ENCODE data around the gene TTLL10. TPM values are rescaled to one million over a fixed set of nuclear protein-coding genes. Genes with fewer than 3 reads are reported as not detected.

Gene TTLL10
- total RNA-seq, 4 donors from 2014 or later = not detected

DNA sequence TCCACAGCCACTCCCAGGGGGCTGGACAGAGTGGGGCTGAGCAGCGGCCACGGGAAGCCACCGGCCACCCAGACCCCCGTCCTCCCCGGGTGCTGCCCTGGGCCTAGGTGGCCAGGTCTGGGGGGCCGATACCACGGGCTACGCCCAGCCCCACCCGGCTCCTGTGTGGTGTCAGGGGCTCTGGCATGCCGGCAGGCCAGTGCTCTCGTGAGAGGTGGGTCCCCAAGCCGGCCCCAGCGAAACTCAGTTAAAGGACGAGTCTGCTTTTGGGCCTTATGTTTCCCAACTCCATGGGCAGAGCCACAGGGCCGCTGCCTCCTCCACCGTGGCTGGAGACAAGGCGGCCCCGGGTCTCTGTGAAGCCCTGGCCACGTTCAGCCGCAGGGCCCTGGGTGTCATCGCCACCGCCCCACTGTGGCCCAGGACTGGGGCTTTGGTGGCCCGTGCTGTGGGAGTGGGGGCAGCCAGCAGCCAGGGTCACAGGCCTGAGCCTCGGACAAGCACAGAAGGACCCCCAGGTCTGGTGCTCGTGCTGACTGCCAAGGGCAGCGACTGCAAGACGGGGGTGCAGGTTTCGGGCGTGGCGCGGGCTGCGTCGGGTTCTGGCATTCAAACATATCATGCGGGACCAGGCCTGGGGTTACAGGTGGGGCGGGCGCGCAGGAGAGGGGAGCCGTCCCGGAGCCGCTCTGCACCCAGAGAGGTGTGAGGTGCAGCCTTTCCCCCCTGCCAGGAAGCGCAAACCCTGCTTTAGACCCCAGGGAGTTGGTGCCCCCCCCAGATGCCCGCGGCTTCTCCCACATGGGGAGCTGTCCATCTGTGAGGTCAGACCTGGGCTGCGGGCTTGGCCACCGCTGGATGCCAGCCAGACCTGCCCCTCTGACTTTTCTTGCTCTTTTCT, 45.9 kb upstream of the TTLL10 start:
- Histone ChIP-seq H3K4me1 (peaks cover 9% of the 10 kb centered on the region), H3K4me3 (no peak overlapping the region)
- WGBS = no CpG with 5 or more reads among the region's 45 CpGs

GRCh38 chr1:1128454-1129139, 45.1 kb upstream of the TTLL10 start:
- TF ChIP-seq POLR2A (IDR thresholded peaks at IDR 0.05) (no peak), CTCF (IDR thresholded peaks at IDR 0.05) (no peak), POLR2AphosphoS5 (IDR thresholded peaks at IDR 0.05) (no peak), EP300 (IDR thresholded peaks at IDR 0.05) (no peak)
- Histone ChIP-seq H3K27ac (no peak overlapping the region), H3K4me1 (peaks cover 12% of the 10 kb centered on the region), H3K4me3 (no peak overlapping the region), H3K27me3 (no peaks in the 10 kb centered on the region), H3K9me3 (no peaks in the 10 kb centered on the region), H3K36me3 (no peaks in the 10 kb centered on the region)
- WGBS = 88% methylated on average over 15 of the region's 32 CpGs
- no peak for DNase-seq (ENCODE audit: low spot score in 2 of 2)

More for the DNA sequence above, 45.9 kb upstream of the TTLL10 start:
- no peak overlapping the region for H3K27ac ChIP-seq
- no peaks in the 10 kb centered on the region for H3K9me3 ChIP-seq
- no peaks in the 10 kb centered on the region for H3K36me3 ChIP-seq
- no peaks in the 10 kb centered on the region for H3K27me3 ChIP-seq
- no peak for DNase-seq (ENCODE audit: low spot score in 2 of 2)
- TF ChIP-seq POLR2A (IDR thresholded peaks at IDR 0.05) (no peak), EP300 (IDR thresholded peaks at IDR 0.05) (no peak), POLR2AphosphoS5 (IDR thresholded peaks at IDR 0.05) (no peak), CTCF (IDR thresholded peaks at IDR 0.05) (no peak)

DNA sequence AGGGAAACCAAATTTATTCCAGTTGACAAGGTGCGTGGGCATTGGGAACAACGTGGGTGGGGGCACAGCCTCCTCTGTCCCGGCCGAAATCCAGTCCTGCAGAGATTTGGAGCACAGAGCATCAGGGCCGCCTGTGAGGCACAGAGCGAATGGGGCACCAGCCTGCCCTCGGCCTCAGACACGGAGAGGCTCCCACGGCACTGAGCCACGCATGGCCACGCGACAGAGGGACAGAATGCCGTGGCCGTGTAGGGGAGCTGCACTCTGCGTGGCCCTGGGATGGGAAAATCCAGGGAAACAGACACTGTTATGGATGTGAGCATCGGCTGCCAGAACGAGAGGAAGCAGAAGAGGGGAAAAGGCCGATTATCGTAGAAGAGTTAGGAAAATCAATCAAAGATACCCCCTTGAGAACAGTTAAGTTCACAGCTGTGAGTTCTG, 44.3 kb upstream of the TTLL10 start:
- peaks cover 12% of the 10 kb centered on the region for H3K4me1 ChIP-seq
- 75% methylated on average over 19 of the region's 19 CpGs for WGBS
- H3K27ac ChIP-seq = no peak overlapping the region

GRCh38 chr1:1130206-1131120, 43.2 kb upstream of the TTLL10 start:
- TF ChIP-seq CTCF (IDR thresholded peaks at IDR 0.05) (no peak), POLR2AphosphoS5 (IDR thresholded peaks at IDR 0.05) (no peak), EP300 (IDR thresholded peaks at IDR 0.05) (no peak), POLR2A (IDR thresholded peaks at IDR 0.05) (no peak)
- no peak for DNase-seq (ENCODE audit: low spot score in 2 of 2)
- Histone ChIP-seq H3K4me1 (peaks cover 12% of the 10 kb centered on the region), H3K36me3 (no peaks in the 10 kb centered on the region), H3K27ac (no peak overlapping the region), H3K4me3 (no peak overlapping the region), H3K9me3 (no peaks in the 10 kb centered on the region), H3K27me3 (no peaks in the 10 kb centered on the region)
- WGBS = 82% methylated on average over 42 of the region's 43 CpGs

More for the DNA sequence above, 44.3 kb upstream of the TTLL10 start:
- H3K9me3 ChIP-seq = no peaks in the 10 kb centered on the region
- no peaks in the 10 kb centered on the region for H3K36me3 ChIP-seq
- H3K27me3 ChIP-seq = no peaks in the 10 kb centered on the region
- no peak overlapping the region for H3K4me3 ChIP-seq
- TF ChIP-seq POLR2A (IDR thresholded peaks at IDR 0.05) (no peak), POLR2AphosphoS5 (IDR thresholded peaks at IDR 0.05) (no peak), EP300 (IDR thresholded peaks at IDR 0.05) (no peak), CTCF (IDR thresholded peaks at IDR 0.05) (no peak)
- no peak for DNase-seq (ENCODE audit: low spot score in 2 of 2)
